ENCODE measurements around the gene PDLIM7.

DNA sequence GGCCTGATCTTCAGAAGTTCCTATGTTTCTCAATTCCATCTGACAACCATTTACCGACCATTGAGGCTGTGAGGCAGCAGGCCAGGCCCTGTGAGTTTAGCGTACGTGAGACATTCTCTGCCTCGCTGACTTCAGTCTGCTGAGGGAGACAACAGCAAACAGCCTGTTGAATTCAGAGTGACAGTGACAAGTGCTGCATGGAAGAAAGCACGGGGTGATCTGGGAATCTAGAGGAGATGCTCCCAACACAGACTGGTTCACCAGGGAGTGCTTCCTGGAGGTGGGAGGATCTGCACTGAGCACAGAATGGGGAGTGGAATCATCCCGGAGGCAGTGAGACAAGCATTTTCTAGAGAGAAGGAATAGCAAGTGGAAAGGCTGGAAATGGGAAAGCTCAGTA, 29.4 kb upstream of the PDLIM7 start:
- TF ChIP-seq CTCF (IDR thresholded peaks at IDR 0.05; ENCODE audit: poor library complexity, severe bottlenecking) = no peak
- no peak for TF ChIP-seq REST (IDR thresholded peaks at IDR 0.05; ENCODE audit: borderline replicate concordance)
- no peak for TF ChIP-seq EP300 (conservative IDR thresholded peaks at IDR 0.05; ENCODE audit: poor library complexity, severe bottlenecking)

Data from neural cell (in vitro differentiated cells).